Measurements from ENCODE around the gene GPRIN2.

The GPRIN2 gene

DNA sequence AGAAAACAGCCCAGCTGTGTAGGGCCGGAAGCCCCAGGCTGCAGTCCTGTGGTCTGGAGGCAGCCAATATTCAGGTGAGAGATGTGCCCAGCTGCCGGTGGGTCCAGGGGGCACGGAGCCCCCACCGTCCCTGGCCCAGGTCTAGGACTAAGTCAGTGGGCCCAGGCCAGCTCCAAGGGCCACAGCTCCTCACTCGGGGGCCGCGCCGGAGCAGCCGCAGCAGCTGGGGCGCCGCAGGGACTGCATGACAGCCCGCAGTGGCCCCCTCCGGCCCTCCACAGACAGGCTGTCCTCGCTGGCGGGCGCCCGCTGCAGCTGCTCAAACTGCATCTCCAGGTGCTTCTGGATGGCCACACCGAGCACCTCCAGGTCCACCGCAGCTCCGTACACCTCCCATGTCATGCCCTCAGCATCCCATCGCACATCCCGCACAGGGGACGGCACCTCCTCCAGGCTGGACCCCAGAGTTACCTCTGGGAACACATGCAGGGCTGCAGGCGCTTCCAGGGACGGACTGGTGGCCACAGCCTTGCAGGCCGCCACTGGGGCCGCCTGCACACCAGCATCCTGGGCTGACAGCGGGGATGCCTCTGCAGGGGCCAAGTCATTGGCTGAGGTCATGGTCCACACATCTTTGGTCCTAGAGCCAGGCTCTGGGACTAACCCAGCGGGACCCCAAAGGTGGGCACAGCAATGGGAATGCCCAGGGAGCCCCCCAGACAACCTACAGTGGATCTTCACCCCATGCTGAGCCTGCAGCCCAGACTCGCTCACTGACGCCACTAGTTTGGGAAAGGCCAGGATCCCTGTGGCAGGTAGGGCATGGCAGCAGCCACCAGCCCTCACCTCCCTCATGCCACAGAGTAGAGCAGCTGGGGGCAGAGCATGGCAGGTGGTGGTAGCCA lies 7.0 kb downstream of the GPRIN2 start:
- Histone ChIP-seq H2BK12ac (ENCODE audit: low read length) (peak overlapping the region; percentile 52), H3K4me1 (ENCODE audit: control insufficient read depth in 2 of 2, insufficient read depth in 1 of 2, low read depth in 1 of 2, low read length in 2 of 2) (peaks cover 0 to 12% of the 10 kb centered on the region in 2 donors), H3K18ac (ENCODE audit: low read length) (peak overlapping the region; percentile 28), H3K79me1 (ENCODE audit: low read depth, low read length) (peaks cover 2% of the 10 kb centered on the region), H2BK120ac (ENCODE audit: low read depth, low read length) (no peak overlapping the region), H3K4ac (ENCODE audit: low read length) (peak overlapping the region; percentile 4), H2AK5ac (ENCODE audit: low read depth, low read length) (no peak overlapping the region), H3K4me3 (ENCODE audit: low read length in 2 of 2) (no peak overlapping the region), H3K9me3 (replicated peaks in 1 of 2; ENCODE audit: control insufficient read depth in 2 of 2, insufficient read depth in 1 of 2, low read depth in 1 of 2, low read length in 2 of 2) (no peaks in the 10 kb centered on the region), H3K27ac (replicated peaks; ENCODE audit: low read length) (no peak overlapping the region), H3K27me3 (ENCODE audit: control insufficient read depth in 3 of 3, insufficient read depth in 3 of 3, low read depth in 1 of 3, low read length in 3 of 3) (peaks cover 0 to 69% (median 0%) of the 10 kb centered on the region in 3 experiments), H3K23ac (ENCODE audit: low read depth, low read length, poor library complexity) (peak overlapping the region; percentile 6), H2BK15ac (ENCODE audit: low read length) (no peak overlapping the region), H3K4me2 (ENCODE audit: insufficient read depth, low read length, poor library complexity, severe bottlenecking) (no peak overlapping the region), H4K91ac (ENCODE audit: low read depth, low read length, poor library complexity) (no peak overlapping the region), H2AFZ (ENCODE audit: low read length) (no peak overlapping the region), H2BK5ac (ENCODE audit: low read length) (peak overlapping the region; percentile 7), H3K9ac (ENCODE audit: low read depth, low read length, poor library complexity) (peak overlapping the region; percentile 1), H3K36me3 (replicated peaks in 1 of 2; ENCODE audit: control insufficient read depth in 2 of 2, insufficient read depth in 2 of 2, low read length in 2 of 2) (peaks cover 0 to 14% of the 10 kb centered on the region in 2 donors), H4K8ac (ENCODE audit: low read depth, low read length) (peak overlapping the region; percentile 17), H3K14ac (ENCODE audit: low read length) (peak overlapping the region; percentile 31)
- no CpG with 5 or more reads among the region's 31 CpGs for WGBS, 2 donors (ENCODE audit: extremely low coverage in 2 of 2, insufficient read length in 2 of 2, insufficient replicate concordance in 1 of 2)
- no peak for DNase-seq (ENCODE audit: low spot score)

GRCh38 chr10:46548498-46549090 lies 7.9 kb downstream of the GPRIN2 start:
- Histone ChIP-seq H2BK120ac (ENCODE audit: low read depth, low read length) (no peak overlapping the region), H3K36me3 (replicated peaks in 1 of 2; ENCODE audit: control insufficient read depth in 2 of 2, insufficient read depth in 2 of 2, low read length in 2 of 2) (peaks cover 0 to 14% of the 10 kb centered on the region in 2 donors), H3K14ac (ENCODE audit: low read length) (no peak overlapping the region), H3K23ac (ENCODE audit: low read depth, low read length, poor library complexity) (peak overlapping the region; percentile 5), H2BK15ac (ENCODE audit: low read length) (peak overlapping the region; percentile 1), H3K9ac (ENCODE audit: low read depth, low read length, poor library complexity) (peak overlapping the region; percentile 37), H2BK5ac (ENCODE audit: low read length) (no peak overlapping the region), H3K27ac (replicated peaks; ENCODE audit: low read length) (no peak overlapping the region), H3K79me1 (ENCODE audit: low read depth, low read length) (peaks cover 2% of the 10 kb centered on the region), H2BK12ac (ENCODE audit: low read length) (no peak overlapping the region), H3K4me1 (ENCODE audit: control insufficient read depth in 2 of 2, insufficient read depth in 1 of 2, low read depth in 1 of 2, low read length in 2 of 2) (peaks cover 0 to 12% of the 10 kb centered on the region in 2 donors), H3K4ac (ENCODE audit: low read length) (peak overlapping the region; percentile 1), H4K91ac (ENCODE audit: low read depth, low read length, poor library complexity) (peak overlapping the region; percentile 15), H2AK5ac (ENCODE audit: low read depth, low read length) (peak overlapping the region; percentile 2), H3K4me3 (ENCODE audit: low read length in 2 of 2) (peak overlapping the region in 1 of 2 donors; percentile 9), H3K4me2 (ENCODE audit: insufficient read depth, low read length, poor library complexity, severe bottlenecking) (no peak overlapping the region), H2AFZ (ENCODE audit: low read length) (no peak overlapping the region), H3K18ac (ENCODE audit: low read length) (peak overlapping the region; percentile 66), H3K27me3 (ENCODE audit: control insufficient read depth in 3 of 3, insufficient read depth in 3 of 3, low read depth in 1 of 3, low read length in 3 of 3) (peaks cover 0 to 68% (median 0%) of the 10 kb centered on the region in 3 experiments), H4K8ac (ENCODE audit: low read depth, low read length) (no peak overlapping the region), H3K9me3 (replicated peaks in 1 of 2; ENCODE audit: control insufficient read depth in 2 of 2, insufficient read depth in 1 of 2, low read depth in 1 of 2, low read length in 2 of 2) (no peaks in the 10 kb centered on the region)
- DNase-seq (ENCODE audit: low spot score), result no peak
- WGBS, 2 donors (ENCODE audit: extremely low coverage in 2 of 2, insufficient read length in 2 of 2, insufficient replicate concordance in 1 of 2), result no CpG with 5 or more reads among the region's 7 CpGs

DNA sequence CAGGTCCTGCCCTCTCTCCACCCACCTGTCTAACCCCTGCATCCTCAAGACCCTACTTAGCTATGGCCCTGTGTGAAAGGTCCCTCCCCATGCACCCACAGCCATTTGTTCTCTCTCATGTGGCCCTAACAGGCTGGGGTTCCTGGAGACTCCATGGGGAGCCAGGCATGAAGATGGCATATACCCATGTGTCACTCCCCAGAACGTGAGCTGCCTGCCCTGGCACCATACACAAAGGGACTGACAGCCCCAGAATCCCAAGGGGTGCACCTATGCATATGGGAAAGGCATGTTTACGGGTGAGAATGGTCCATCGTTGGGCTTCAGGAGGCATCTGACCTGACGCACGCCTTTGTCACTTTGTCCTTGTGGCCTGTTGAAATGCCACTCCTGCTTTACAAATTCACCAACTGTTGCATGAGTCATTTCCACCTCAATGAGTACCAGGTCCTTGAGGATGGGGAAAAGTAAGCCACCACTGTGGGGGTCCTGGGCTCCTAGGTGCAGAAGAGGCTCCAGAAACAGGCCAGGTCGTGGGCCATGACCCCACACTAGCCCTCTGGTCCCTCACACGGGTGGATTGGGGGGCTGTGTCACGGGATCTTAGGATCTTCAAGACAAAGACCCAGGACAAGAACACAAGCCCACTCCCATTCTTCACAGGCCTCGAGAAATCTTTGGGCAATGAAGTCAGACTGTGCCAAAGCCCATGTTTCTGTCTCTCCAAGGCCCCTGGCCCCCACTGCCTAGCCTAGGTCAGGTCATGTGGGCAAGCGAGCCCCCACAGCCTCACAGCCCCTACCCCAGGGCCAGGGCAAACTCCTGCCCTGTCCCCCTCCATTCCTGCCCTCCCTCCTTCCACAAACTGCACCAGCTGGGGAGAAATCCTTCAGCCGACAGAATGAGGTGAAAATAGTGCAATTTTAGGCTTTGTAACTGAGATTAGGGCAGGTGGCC lies 8.6 kb downstream of the GPRIN2 start:
- no peak overlapping the region for H3K27ac ChIP-seq (replicated peaks; ENCODE audit: low read length)
- peak overlapping the region; percentile 5 for H3K23ac ChIP-seq (ENCODE audit: low read depth, low read length, poor library complexity)
- no peak overlapping the region for H2AFZ ChIP-seq (ENCODE audit: low read length)
- no peaks in the 10 kb centered on the region for H3K9me3 ChIP-seq (replicated peaks in 1 of 2; ENCODE audit: control insufficient read depth in 2 of 2, insufficient read depth in 1 of 2, low read depth in 1 of 2, low read length in 2 of 2)
- H4K91ac ChIP-seq (ENCODE audit: low read depth, low read length, poor library complexity), result peak overlapping the region; percentile 15
- no peak overlapping the region for H2BK5ac ChIP-seq (ENCODE audit: low read length)
- H3K4ac ChIP-seq (ENCODE audit: low read length), result peak overlapping the region; percentile 1
- WGBS, 2 donors (ENCODE audit: extremely low coverage in 2 of 2, insufficient read length in 2 of 2, insufficient replicate concordance in 1 of 2), result no CpG with 5 or more reads among the region's 11 CpGs
- no peak overlapping the region for H2BK120ac ChIP-seq (ENCODE audit: low read depth, low read length)
- peak overlapping the region; percentile 66 for H3K18ac ChIP-seq (ENCODE audit: low read length)
- peaks cover 0 to 15% of the 10 kb centered on the region in 2 donors for H3K4me1 ChIP-seq (ENCODE audit: control insufficient read depth in 2 of 2, insufficient read depth in 1 of 2, low read depth in 1 of 2, low read length in 2 of 2)
- DNase-seq (ENCODE audit: low spot score), result no peak
- no peak overlapping the region for H3K14ac ChIP-seq (ENCODE audit: low read length)
- peak overlapping the region; percentile 1 for H2BK15ac ChIP-seq (ENCODE audit: low read length)
- H3K9ac ChIP-seq (ENCODE audit: low read depth, low read length, poor library complexity), result no peak overlapping the region
- peaks cover 0 to 68% (median 0%) of the 10 kb centered on the region in 3 experiments for H3K27me3 ChIP-seq (ENCODE audit: control insufficient read depth in 3 of 3, insufficient read depth in 3 of 3, low read depth in 1 of 3, low read length in 3 of 3)
- no peak overlapping the region for H4K8ac ChIP-seq (ENCODE audit: low read depth, low read length)
- H3K4me2 ChIP-seq (ENCODE audit: insufficient read depth, low read length, poor library complexity, severe bottlenecking), result no peak overlapping the region
- H3K36me3 ChIP-seq (replicated peaks in 1 of 2; ENCODE audit: control insufficient read depth in 2 of 2, insufficient read depth in 2 of 2, low read length in 2 of 2), result peaks cover 0 to 13% of the 10 kb centered on the region in 2 donors
- peak overlapping the region; percentile 2 for H2AK5ac ChIP-seq (ENCODE audit: low read depth, low read length)
- no peak overlapping the region for H2BK12ac ChIP-seq (ENCODE audit: low read length)
- H3K4me3 ChIP-seq (ENCODE audit: low read length in 2 of 2), result peak overlapping the region in 1 of 2 donors; percentile 9
- peaks cover 2% of the 10 kb centered on the region for H3K79me1 ChIP-seq (ENCODE audit: low read depth, low read length)
